HG03571 (cell line): ENCODE data around the gene MAPK4.
"Not testable (repeated sequence)": the region's sequence is repeated elsewhere in the genome, so short reads cannot be mapped to it uniquely, and the experiment has no call there.

Source experiments
- ATAC-seq: cut with Tn5 transposase; IDR thresholded peaks from one replicate; pipeline ENCODE4 v1.9.1; 2021; ENCODE audit not compliant: unreplicated experiment

The MAPK4 gene

DNA sequence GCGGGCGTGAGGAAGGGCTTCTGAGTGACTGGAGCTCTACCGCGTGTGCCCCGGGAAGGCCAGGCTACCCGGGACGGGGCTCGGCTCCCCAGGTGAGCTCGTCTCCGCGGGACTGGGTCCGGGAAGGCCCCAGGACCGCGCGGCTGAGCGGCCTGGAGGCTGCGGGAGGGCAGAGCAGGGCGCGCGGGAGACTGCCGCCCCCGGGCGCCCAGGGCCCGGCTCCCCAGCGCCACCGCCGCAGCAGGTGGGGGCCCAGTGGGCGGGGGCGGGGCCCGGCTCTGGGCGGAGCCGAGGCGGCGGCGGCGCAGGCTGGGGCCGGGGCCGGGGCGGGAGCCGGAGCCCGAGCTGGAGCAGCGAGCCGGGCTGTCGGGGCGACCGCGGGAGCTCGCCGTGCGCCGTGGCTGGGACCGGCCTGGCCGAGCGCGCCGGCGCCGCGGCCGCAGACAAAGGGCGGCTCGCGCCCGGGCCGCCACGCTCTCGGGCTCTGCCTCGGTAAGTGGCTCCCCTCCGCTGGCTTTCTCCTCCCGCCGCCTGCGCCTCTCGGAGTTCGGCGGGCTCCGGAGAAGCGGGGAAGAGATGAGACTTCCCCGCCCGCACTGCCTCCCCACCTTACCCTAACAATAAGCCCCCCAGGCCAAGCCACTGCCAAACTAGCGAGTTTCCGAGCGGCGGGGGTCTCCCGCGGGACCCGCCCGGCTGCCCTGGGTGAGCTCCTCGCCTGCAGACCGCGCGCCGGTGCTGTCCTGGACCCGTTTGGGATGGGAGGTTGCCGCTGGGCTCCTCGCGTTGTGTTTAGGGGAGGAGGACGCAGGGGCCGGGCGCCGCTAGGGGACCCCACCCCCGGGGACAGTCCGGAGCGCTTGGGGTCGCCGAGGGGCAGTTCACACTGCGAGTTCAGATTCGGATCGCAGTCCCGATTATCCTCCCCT is at the start of gene MAPK4:
Gene MAPK4 (plus strand): TSS at position 336 of the 929 bp plus-strand sequence. CDS start 103,872 bp downstream, outside the sequence.
- ATAC-seq: no peak

DNA sequence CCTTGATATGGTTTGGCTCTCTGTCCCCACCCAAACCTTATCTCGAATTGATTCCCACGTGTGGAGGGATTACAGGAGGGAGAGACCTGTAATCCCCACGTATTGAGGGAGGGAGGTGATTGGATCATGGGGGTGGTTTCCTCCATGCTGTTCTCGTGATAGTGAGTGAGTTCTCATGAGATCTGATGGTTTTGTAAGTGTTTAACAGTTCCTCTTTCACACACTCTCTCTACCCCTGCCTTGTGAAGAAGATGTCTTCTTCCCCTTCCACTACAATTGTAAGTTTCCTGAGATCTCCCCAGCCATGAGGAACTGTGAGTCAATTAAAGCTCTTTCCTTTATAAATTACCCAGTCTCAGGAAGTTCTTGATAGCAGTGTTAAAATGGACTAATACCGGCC is 42.6 kb upstream of the MAPK4 start:
- ATAC-seq: not testable (repeated sequence)

DNA sequence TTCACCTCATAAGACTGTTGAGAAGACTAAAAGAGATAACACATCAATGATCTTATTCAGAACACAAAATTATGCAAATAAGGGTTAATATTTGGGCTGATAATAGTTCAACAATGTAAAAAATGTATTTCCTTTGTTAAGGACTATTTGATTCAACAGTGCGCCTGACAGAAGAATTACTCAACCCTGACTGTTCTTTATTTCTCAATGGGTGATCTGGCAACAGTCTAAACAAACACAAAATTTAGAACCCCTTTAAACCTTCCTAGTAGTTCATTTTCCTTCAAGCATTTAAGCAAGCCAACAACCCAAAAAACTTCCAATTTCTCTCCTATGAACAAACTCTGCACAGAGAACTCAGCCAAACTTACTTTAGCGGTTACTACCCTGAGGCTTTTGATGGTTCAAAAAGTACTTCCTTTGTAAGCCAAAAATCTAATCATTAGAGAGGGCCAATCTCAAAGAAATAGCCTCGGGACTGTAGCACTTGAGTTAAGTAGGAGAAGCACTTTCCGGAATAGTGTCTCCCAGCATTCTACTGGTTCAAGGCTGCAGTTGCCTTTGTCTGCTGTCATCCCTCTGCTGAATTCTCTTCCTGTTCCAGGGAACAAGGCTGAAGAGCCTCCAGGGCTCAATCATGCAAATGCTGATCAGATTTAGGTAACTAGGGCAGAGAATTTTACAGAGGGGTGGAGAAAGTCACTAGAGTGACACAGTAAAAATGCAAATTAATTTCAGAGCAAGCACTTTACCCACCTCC is 40.9 kb upstream of the MAPK4 start:
- no peak for ATAC-seq

DNA sequence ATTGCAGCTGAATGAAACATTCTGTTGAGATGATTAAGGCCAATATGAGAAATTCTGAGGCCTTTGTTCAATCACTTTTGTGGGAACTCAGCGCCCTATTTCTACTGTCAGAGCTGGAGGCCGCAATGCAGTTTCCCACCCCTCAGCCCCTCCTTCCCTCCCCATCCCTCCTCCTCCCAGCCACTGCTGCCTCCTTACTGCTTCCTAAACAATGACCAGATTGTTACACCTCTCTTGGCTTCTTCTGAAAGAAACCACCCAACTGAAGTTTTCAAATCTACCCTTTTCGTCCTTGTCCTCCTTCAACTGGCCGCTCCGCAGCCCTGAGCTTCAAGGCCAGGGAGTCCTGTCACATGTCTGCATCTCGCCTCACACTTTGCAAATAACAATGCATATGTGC is 36.7 kb upstream of the MAPK4 start:
- no peak for ATAC-seq

DNA sequence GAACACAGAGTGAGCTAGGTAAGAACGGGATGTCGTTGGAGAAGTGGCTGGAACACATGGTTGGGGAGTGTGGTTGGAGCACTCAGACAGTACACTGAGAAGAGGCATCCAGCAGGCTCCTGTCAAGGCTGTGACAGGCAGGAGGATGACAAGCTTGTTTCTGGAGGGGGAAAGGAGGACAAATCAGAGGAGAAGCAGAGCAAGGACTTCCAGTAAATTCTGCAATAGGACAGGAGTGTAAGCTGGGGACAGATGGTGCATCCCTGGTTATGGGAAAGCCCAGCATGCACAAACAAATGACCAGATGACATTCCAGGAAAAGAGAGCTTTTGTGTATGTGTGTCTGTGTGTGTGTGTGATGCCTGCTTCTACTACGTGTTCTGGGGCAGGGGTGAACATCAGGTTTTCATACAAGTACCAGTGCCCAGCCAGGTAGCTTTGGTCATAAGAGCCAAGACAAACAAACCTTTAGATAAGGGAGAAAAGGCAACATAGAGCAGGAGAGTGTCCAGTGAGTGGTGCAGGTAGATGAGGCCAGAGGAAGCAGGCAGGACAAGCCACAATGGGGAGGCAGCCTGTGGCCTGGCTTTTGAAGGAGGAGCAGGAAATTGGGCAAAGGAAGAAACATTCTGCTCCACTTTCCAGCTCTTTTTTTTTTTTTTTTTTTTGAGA is 32.1 kb upstream of the MAPK4 start:
- ATAC-seq: no peak

DNA sequence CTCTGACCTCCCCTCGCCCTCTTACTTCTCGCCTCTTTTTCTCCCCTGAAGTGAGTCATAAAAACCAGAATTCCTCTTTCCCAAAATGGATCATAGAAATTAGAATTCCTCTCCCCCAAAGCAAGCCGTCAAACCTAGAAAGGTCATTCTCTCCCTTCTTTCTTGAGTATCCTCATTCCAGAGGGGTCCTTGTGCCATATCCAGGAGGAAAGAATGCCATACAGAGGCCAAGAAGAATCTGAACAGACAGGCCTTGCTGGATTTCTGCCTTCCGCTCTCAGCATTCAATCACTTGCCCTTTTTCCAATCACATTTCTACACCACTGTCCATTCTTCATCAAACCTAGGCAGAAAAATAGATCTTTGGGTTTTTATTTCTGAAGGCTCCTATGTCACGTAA is 31.1 kb upstream of the MAPK4 start:
- no peak for ATAC-seq

DNA sequence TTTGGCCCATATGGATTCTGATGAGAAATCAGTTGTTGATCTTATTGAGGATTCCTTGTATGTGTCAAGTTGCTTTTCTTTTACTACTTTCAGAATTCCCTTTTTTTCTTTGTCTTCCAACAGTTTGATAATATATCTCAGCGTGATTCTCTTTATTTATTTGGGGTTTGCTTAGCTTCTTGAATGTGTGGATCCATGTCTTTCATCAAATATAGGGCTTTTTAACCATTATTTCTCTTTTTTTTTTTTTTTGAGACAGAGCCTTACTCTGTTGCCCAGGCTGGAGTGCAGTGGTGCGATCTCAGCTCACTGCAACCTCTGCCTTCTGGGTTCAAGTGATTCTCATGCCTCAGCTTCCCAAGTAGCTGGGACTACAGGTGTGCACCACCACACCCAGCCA is 26.1 kb upstream of the MAPK4 start:
- ATAC-seq: not testable (repeated sequence)

DNA sequence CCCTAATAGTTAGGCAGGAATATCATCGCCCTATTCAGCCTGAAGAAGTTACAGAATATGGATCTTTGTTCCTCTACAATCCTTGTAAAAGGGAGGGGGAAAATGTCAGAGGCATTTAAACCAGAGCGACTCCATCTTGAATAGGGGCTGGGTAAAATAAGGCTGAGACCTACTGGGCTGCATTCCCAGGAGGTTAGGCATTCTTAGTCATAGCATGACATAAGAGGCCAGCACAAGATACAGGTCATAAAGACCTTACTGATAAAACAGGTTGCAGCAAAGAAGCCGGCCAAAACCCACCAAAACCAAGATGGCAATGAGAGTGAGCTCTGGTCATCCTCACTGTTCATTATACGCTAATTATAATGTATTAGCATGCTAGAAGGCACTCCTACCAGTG is 15.4 kb upstream of the MAPK4 start:
- not testable (repeated sequence) for ATAC-seq

DNA sequence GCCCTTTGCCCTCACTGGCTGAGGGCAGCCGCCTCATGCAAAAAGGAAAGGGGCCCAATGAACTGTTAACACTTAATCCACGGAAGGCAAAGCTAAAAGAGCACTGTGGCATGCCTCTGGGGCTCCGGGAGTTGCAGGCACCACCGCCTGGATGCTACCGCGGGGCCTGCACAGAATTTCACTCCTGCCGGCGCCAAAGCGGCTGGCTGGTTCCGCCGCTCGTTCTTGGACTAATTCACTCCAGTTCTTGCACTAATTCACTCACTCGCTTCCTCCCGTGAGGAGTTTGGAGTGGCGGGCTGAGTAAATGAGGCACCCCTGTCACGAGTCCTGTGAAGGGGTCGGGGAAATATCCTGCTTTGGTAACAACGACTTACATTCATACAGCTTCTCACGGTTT is 14.0 kb upstream of the MAPK4 start:
- ATAC-seq: no peak

DNA sequence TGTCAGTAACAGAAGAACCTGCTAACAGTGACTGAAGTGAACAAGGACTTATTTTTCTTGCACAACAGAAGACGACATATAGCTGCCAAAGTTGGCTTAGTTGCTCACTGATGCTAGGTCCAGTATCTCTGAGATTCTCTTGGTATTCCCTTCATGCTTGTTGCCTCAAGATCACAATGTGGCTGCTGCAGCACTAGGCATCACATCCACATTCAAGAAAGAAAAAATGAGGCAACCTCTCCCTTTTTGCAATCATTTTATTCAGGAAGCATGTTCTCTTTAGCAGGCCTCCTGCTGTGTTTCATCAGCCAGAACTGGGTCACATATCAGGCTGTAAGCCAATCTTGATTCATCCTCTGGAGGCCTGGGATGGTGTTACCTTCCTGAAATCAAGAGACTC is 11.7 kb upstream of the MAPK4 start:
- ATAC-seq: no peak

DNA sequence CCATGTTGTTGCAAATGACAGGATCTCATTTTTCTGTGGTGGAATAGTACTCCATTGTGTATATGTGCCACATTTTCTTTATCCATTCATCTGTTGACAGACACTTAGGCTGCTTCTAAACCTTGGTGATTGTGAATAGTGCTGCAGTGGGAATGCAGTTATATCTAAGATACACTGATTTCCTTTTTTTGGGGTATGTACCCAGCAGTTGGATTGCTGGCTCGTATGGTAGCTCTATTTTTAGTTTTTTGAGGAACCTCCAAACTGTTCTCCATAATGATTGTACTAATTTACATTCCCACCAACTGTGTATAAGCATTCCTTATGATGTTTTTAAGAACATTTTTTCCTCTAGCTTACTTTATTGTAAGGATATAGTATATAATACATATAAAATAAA is 8.2 kb upstream of the MAPK4 start:
- not testable (repeated sequence) for ATAC-seq

DNA sequence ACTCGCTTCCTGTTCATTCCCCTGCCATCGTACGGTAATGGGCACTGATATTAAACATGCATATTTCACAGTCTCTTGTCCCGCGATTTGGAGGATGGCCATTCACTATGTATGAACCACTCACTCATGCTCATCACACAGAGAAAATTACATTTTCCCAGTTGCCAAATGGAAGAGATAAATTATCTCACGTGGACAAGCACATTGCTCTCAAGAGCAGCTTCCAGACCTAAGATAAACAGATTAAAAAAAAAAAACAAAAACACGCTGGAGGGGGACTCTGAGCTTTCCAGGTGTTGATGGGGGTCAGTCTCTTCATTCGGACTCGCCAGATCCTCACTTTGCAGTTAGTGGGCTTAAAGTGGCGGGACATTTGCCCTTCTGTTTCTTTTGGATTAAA is 1.7 kb upstream of the MAPK4 start:
- ATAC-seq: no peak

DNA sequence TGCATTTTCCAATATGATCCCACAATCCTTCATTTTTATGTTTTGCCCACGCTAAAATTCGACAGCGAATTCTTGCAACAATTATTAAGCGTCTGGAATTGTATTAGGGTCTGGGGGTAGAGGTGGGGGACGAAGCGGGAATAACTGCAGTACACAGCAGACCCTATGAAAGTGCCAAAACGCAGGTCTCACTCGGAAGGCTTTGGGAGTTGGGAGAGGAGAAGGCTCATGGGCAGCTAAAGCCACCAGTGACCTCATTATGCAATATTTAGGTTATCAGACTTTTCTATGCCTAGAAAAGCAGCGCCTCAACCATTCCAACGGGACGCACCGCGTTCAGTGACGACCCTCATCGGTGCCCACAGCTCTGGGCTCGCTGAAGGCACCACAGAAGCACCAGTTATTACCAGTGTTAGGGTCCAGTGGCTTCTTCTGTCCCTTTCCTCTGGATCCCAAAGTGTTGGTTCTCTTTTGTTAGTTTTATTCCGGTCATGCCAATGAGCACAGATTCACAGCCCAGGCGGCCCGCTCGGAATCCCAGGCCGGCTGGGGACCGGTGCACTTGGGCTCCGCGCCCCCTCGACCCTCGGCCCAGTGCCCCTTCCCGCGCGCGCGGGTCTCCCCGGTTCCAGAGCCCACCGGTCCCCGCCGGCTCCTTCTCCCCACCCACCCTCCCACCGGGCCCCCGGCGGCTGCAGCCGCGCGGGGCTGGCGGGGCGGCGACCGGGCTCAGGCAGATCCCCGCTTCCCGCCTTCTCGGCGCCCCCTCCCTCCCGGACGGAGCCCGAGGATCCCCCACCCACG is 737 bp upstream of the MAPK4 start:
- ATAC-seq: no peak

DNA sequence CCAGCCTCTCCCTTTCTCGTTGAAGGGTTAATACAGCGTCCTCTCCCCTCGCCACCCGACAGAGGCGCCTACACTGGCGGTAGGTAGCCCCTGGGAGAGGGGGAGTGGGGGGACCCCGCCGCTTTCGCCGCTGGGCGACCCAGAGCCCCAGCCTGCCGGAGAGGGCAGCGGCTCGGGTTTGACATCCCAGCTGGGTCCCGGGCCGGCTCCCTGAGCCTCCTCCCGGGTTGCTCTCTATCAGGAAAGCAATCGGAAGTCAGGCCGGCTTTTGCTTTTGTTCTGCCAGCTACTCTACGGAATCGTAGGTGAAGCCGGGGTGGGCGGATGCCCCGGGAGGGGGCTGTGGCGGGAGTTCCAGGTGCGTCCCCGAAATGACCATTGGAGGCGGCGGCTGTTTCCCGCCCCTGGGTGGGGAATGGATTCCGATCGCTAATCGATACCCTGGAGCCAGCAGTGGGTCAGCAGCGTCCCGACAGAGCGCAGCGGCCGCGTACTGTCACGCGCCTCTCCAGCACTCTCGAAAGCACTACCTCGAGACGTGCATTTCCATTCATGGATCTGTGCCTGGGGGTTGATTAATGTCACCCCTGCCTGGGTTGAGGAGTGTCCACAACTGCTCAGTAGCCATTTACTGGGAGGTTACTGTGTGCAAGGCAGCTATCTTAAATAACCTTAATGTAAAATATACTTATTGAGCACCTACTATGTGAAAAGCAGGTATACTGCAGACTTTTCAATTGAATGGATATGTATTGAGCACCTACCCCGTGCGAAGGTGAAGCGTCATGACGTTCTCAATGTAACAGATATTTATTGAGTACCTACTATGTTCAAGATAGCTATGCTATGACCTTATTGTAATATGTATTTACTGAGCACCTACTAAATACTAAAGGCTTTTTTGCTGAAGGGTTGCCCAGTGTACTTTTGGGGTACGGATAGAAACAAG is 1.1 kb downstream of the MAPK4 start:
- no peak for ATAC-seq

DNA sequence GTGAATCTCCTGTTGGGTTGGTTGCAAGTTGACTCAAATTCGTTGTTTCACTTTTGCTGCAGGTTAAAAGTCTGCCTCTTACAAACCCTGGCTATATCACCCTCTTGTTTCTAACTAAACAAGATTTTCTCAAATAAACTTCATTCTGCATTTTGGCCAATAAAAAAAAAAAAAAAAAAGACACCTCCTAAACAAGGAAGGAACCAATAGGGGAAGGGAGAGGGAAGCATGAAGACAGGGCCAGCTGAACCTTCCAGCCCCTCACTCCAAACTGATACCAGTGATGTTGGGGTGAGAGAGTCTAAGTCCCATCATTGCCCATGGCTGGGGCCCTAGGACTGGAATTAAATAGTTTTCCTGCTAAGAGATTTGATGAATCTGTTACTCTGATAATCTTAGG is 2.4 kb downstream of the MAPK4 start:
- ATAC-seq: not testable (repeated sequence)

DNA sequence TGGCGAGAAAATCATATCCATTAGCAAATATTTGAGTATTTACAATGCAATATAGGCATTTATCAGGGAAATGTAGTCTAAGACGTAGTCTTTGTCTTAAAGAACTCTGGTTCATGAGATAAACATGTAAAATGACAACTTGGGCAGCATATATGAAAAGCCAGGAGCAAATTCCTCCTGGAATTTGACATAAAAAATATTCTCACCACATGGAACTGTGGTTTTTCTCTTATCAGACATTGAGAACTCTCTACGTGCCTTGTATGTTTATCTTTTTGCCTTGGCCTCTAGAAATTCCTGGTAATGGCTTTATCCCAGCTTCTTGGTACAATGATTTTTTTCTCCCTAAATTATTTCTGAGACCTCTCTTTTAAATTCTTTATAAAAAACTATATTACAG is 2.8 kb downstream of the MAPK4 start:
- ATAC-seq: no peak

DNA sequence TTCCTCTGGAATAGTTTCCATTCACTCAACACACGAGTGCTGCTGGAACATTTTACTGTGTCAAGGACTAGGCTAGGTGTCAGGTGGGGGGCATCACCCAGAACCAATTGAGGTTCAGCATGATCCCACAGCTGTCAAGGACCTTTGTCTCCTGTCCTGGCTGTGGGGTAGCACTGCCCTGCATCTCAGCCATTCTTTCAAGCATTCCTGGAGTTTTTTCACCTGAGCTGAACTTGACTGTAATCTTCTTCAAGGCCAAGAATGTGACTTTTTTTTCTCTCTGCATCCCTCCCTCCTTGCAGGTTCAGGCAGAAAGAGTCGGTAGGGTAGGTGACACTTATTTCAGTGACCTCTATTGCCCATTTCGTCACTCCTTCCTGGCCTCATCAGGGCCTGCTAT is 3.5 kb downstream of the MAPK4 start:
- ATAC-seq: no peak

DNA sequence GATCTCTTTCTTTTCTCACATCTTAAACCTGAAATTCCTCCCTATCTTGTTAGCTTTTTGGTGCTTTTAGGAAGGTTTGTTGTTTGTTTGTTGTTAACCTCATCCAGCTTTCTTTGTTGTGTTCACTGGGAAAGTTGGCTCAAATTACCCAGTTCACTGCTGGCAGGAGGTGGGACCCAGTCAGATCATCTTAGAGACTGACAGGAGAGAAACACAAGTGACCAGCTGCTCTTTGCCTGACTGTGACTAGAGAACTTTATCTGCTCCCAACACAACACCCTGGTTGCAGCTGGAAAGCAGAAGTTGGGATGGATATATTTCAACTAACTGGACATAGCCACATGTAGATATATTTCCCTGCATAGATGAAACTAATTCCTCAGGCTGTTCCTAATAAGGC is 10.0 kb downstream of the MAPK4 start:
- ATAC-seq: no peak

DNA sequence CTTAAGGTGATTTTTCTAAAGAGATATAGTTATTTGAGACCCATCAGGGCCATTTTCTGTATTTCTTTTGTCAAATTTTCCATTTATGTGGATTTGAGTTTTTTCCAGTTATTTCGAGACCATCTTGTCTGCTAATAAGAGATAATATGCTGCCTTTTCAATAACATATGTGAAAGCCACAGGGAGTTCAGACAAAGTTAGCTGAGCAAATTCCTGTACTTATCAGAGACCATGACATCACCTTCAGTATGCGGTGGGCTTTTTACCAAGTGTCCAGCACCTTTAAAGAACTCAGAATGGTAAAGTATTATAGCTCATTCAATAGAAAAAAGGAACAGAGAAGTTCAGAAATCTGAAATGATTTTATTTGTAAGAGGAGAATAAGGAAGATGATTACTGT is 11.7 kb downstream of the MAPK4 start:
- ATAC-seq: no peak

DNA sequence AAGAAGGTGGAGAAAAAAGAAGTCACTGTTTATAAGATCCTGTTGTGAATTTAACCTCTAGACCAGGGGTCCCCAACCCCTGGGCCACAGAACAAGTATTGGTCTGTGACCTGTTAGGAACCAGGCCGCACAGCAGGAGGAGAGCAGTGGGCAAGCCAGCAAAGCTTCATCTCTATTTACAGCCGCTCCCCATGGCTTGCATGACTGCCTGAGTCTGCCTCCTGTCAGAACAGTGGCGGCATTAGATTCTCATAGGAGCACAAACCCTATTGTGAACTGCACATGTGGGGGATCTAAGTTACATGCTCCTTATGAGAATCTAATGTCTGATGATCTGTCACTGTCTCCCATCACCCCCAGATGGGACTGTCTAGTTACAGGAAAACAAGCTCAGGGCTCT is 13.3 kb downstream of the MAPK4 start:
- ATAC-seq: not testable (repeated sequence)
